Neural crest cell (in vitro differentiated cells): ENCODE data around the gene IP6K3. TPM values are rescaled to one million over a fixed set of nuclear protein-coding genes. Genes with fewer than 3 reads are reported as not detected.

Source experiments
- DNase-seq: peaks from one replicate; pipeline ENCODE4 v3.0.0; 2021; ENCODE audit warnings: low read depth, mixed read lengths, low spot score
- H3K27ac Mint-ChIP-seq: one replicate; pipeline ENCODE4 v1.8.0; 2021; ENCODE audit warnings: mild to moderate bottlenecking, mixed read lengths; ENCODE audit not compliant: unreplicated experiment
- H3K27me3 Mint-ChIP-seq: 2 replicates; pipeline ENCODE4 v1.8.0; 2021; ENCODE audit warnings: low read depth, mild to moderate bottlenecking, mixed read lengths
- H3K36me3 Mint-ChIP-seq: 2 replicates; pipeline ENCODE4 v1.8.0; 2021; ENCODE audit warnings: low read depth, mild to moderate bottlenecking, mixed read lengths
- H3K4me1 Mint-ChIP-seq: 2 replicates; pipeline ENCODE4 v1.8.0; 2021; ENCODE audit warnings: mixed read lengths
- H3K4me3 Mint-ChIP-seq: one replicate; pipeline ENCODE4 v1.8.0; 2021; ENCODE audit warnings: mild to moderate bottlenecking, mixed read lengths
- H3K9me3 Mint-ChIP-seq: 2 replicates; pipeline ENCODE4 v1.8.0; 2021; ENCODE audit warnings: mixed read lengths
- total RNA-seq: library from RNA; stranded (reverse); gene quantifications from 2 replicates; pipeline ENCODE4 v1.2.1, GENCODE V29; 2021
- TF ChIP-seq, protein P1 (sequence below): fragments of 200-600 bp; sonication (generic); conservative IDR thresholded peaks from 2 replicates; pipeline ENCODE4 v1.5.0; 2021; ENCODE audit warnings: antibody characterized with exemption, mild to moderate bottlenecking

The IP6K3 gene
- total RNA-seq, 1 donor from 2014 or later, result 0.72 TPM

DNA sequence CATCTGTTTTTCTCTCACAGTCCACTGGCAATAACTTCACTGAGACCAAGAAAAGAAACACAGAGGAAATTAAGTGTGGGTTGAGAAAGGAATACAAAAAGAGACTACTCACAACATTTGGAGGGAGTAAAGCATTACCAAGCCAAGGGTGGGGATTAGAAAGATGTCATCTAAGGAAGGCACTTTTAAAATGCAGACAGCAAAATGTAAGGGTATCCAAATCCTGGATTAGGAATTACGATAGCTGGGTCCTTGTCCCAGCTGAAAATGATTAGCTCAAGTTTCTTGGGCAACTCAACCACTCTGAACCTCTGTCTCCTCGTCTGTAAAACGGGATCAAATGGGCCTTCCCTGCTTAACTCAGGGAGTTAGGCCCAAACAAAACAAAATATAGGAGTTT lies 40.0 kb upstream of the IP6K3 start:
- no peak for DNase-seq
- no peak overlapping the region for H3K27ac Mint-ChIP-seq

DNA sequence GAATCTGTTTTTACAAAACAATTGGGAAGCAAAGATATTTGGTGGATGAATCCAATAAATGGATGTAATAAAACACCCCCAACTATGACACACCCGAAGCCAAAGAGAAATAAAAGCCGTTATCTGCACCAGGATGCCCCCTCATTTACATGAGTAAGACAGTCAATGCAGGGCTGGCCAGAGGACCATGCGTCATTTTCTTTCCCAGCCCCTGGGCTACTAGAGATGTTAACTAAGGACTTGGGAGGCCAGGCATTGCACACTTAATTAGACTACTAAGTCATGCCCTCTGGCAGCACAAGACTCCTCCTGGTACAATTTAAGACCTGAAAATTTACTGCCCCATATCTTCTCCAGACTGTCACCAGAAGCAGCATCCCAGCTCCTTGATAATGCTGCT lies 39.1 kb upstream of the IP6K3 start:
- TF ChIP-seq, protein P1, sequence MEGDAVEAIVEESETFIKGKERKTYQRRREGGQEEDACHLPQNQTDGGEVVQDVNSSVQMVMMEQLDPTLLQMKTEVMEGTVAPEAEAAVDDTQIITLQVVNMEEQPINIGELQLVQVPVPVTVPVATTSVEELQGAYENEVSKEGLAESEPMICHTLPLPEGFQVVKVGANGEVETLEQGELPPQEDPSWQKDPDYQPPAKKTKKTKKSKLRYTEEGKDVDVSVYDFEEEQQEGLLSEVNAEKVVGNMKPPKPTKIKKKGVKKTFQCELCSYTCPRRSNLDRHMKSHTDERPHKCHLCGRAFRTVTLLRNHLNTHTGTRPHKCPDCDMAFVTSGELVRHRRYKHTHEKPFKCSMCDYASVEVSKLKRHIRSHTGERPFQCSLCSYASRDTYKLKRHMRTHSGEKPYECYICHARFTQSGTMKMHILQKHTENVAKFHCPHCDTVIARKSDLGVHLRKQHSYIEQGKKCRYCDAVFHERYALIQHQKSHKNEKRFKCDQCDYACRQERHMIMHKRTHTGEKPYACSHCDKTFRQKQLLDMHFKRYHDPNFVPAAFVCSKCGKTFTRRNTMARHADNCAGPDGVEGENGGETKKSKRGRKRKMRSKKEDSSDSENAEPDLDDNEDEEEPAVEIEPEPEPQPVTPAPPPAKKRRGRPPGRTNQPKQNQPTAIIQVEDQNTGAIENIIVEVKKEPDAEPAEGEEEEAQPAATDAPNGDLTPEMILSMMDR, result no peak
- no peak overlapping the region for H3K27ac Mint-ChIP-seq
- peaks cover 6% of the 10 kb centered on the region for H3K36me3 Mint-ChIP-seq
- H3K4me3 Mint-ChIP-seq, result peak overlapping the region; percentile 95
- no peak for DNase-seq
- no peaks in the 10 kb centered on the region for H3K27me3 Mint-ChIP-seq
- H3K9me3 Mint-ChIP-seq, result no peaks in the 10 kb centered on the region
- peaks cover 73% of the 10 kb centered on the region for H3K4me1 Mint-ChIP-seq

More for the DNA sequence above, 40.0 kb upstream of the IP6K3 start:
- Mint-ChIP-seq H3K36me3 (peaks cover 6% of the 10 kb centered on the region), H3K27me3 (no peaks in the 10 kb centered on the region), H3K4me3 (peak overlapping the region; percentile 95), H3K9me3 (no peaks in the 10 kb centered on the region), H3K4me1 (peaks cover 72% of the 10 kb centered on the region)
- TF ChIP-seq, protein P1, result no peak

DNA sequence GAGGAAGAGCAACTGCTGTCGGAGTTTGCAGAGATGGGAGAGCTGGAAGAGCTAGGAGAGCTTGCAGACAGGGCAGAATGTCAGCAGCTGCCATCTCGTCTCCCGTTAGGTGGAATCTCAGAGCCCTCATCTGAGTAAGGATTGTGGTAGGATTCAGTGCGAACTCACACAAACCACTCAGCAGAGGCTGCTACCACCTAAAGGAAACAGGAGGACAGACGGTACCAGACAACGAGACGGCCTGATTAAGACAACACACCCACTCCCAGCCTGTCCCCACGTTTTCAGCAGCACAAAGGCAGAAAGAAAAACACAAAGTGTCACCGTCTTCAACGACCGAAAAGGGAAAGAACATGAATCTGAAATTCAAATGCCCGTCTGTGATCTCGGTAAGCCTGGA lies 38.1 kb upstream of the IP6K3 start:
- H3K4me3 Mint-ChIP-seq, result peak overlapping the region; percentile 28
- H3K27ac Mint-ChIP-seq, result no peak overlapping the region
- H3K4me1 Mint-ChIP-seq, result peaks cover 76% of the 10 kb centered on the region
- no peaks in the 10 kb centered on the region for H3K27me3 Mint-ChIP-seq
- TF ChIP-seq, protein P1, result no peak
- H3K36me3 Mint-ChIP-seq, result peaks cover 14% of the 10 kb centered on the region
- no peak for DNase-seq
- no peaks in the 10 kb centered on the region for H3K9me3 Mint-ChIP-seq

DNA sequence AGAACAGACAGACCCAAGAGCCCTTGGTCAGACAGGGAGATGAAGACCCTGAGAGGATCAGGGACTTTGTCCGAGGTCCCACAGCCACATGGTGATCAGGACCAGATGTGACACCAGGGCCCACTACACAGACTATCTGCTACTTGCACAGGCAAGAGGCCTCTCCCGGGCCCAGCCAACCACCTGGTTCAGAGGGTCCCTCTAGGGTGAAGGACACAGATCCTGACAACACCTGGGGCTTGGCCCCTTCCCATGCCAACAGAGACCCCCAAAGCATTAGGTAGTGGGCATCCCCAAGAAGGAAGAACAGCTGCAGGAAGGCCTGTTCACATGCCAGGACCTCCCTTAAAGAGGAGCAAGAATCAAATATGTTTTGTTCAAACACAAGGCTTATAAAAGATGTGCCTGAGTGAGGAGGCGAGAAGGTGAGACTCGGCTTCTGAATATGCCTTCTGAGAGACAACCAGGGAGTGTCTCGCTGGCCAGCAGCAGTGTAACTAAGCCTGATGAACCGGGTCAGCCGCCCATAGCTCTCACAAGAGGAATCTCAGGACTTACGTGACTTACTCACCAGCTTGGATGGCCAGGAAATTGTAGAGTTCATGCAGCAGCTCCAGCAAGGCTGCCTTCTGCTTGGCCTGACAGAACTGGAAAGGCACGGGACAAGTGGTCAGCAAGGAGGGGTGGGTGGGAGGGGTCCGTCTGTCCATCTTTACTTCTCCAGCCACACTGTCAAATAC lies 37.2 kb upstream of the IP6K3 start:
- TF ChIP-seq, protein P1, result no peak
- Mint-ChIP-seq H3K27ac (no peak overlapping the region), H3K4me3 (peak overlapping the region; percentile 59), H3K36me3 (peaks cover 14% of the 10 kb centered on the region), H3K4me1 (peaks cover 74% of the 10 kb centered on the region), H3K27me3 (no peaks in the 10 kb centered on the region), H3K9me3 (no peaks in the 10 kb centered on the region)
- DNase-seq, result no peak

DNA sequence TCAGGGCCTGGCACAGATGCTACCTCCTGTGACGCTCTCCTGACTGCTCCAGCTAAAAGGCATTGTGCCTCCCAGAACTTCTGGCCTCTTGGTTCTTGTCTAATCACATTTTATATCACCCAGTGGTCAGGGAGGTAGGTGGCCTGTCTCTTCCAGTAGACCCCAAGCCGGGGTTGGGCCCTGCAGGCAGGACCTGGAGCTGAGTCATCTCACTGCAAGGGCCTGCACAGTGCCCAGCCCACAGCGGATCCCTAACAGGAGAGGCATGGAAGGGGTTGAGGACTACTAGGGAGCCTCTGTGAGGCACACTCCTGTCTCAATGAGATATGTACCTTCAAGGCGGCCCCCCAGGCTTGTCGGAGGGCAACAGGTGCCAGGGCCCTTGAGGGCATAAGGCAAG lies 35.9 kb upstream of the IP6K3 start:
- no peak for DNase-seq
- TF ChIP-seq, protein P1, result no peak
- Mint-ChIP-seq H3K4me1 (peaks cover 68% of the 10 kb centered on the region), H3K36me3 (peaks cover 14% of the 10 kb centered on the region), H3K4me3 (no peak overlapping the region), H3K27me3 (no peaks in the 10 kb centered on the region), H3K9me3 (no peaks in the 10 kb centered on the region), H3K27ac (peak overlapping the region; percentile 39)
